COLO829 (cell line): ENCODE data around the gene AMIGO2.

Source experiments
- DNase-seq: peaks from one replicate; pipeline ENCODE4 v3.0.0; 2012; ENCODE audit warnings: low spot score

Gene AMIGO2

GRCh38 chr12:47033789-47034555 is 45.8 kb downstream of the AMIGO2 start:
- DNase-seq: no peak

- DNase-seq: no peak
These were observed 46.7 kb downstream of the AMIGO2 start for GRCh38 chr12:47033081-47033480.

- DNase-seq: no peak
These were observed 47.1 kb downstream of the AMIGO2 start for GRCh38 chr12:47032644-47033043.

GRCh38 chr12:47029903-47030302 is 49.9 kb downstream of the AMIGO2 start:
- no peak for DNase-seq

GRCh38 chr12:47028981-47029708 is 50.6 kb downstream of the AMIGO2 start:
- no peak for DNase-seq

GRCh38 chr12:47028186-47028585 is 51.6 kb downstream of the AMIGO2 start:
- no peak for DNase-seq
